HepG2 (cell line): Measurements from ENCODE around the gene LBR. TPM values are rescaled to one million over a fixed set of nuclear protein-coding genes. Genes with fewer than 3 reads are reported as not detected.
A peak's percentile ranks its signal among the peaks of the same experiment; 100 is the strongest.

ENCODE experiments used
- CREB1 ChIP-seq, 2 experiments: fragments of 450-650 bp in 1 of 2; IDR thresholded peaks; 2 replicates each; pipeline ENCODE4 v1.6.1; 2016 to 2017; ENCODE audit warnings: control low read depth in 1 of 2, mild to moderate bottlenecking in 1 of 2, missing compliant biosample characterization in 1 of 2, missing genetic modification characterization in 1 of 2
- FOXA1 ChIP-seq, 2 experiments: fragments of 450-650 bp in 1 of 2; sonication (generic) in 1 of 2; formaldehyde crosslinking in 1 of 2; IDR thresholded peaks; 2 replicates each; pipeline versions ENCODE4 v1.4.0 to v1.6.1; 2016 to 2020; ENCODE audit warnings: missing genetic modification reagents in 1 of 2
- HNF1A ChIP-seq, 2 experiments: sonication (generic) in 1 of 2; formaldehyde crosslinking in 1 of 2; IDR thresholded peaks; 2 replicates each; pipeline versions ENCODE4 v1.4.0 to v1.6.1; 2016 to 2020; ENCODE audit warnings: borderline replicate concordance in 1 of 2, low read depth in 1 of 2, mild to moderate bottlenecking in 1 of 2, missing genetic modification reagents in 1 of 2
- KMT2B ChIP-seq: IDR thresholded peaks from 2 replicates; pipeline ENCODE4 v1.6.1; 2016; ENCODE audit warnings: missing genetic modification reagents, missing compliant biosample characterization
- NCOR1 ChIP-seq: fragments of 200-600 bp; sonication (generic); IDR thresholded peaks from 2 replicates; pipeline ENCODE4 v1.7.0; 2017; ENCODE audit warnings: antibody characterized with exemption, low read length, borderline replicate concordance
- NFKB2 ChIP-seq: sonication (generic); formaldehyde crosslinking; IDR thresholded peaks from 2 replicates; pipeline ENCODE4 v1.4.0; 2020; ENCODE audit warnings: missing genetic modification reagents, borderline replicate concordance
- SOX5 ChIP-seq: IDR thresholded peaks from 2 replicates; pipeline ENCODE4 v1.6.1; 2016; ENCODE audit warnings: borderline replicate concordance
- ZBTB40 ChIP-seq, 2 experiments: fragments of 450-650 bp in 1 of 2; sonication (generic) in 1 of 2; formaldehyde crosslinking in 1 of 2; IDR thresholded peaks; 2 replicates each; pipeline versions ENCODE4 v1.6.1 to v1.8.0; 2016 to 2022; ENCODE audit warnings: antibody characterized with exemption in 1 of 2, mild to moderate bottlenecking in 1 of 2, missing genetic modification reagents in 1 of 2
- ZFY ChIP-seq: sonication (generic); formaldehyde crosslinking; IDR thresholded peaks from 2 replicates; pipeline ENCODE4 v1.4.0; 2020; ENCODE audit warnings: missing genetic modification reagents
- ZKSCAN1 ChIP-seq: fragments of 150-350 bp; IDR thresholded peaks from 2 replicates; pipeline ENCODE4 v1.6.1; 2014; ENCODE audit warnings: low read length
- ZNF329 ChIP-seq: sonication (generic); formaldehyde crosslinking; IDR thresholded peaks from 2 replicates; pipeline ENCODE4 v1.9.0; 2021; ENCODE audit warnings: low read depth, mild to moderate bottlenecking, missing genetic modification reagents
- ZNF337 ChIP-seq: sonication (generic); formaldehyde crosslinking; IDR thresholded peaks from 2 replicates; pipeline ENCODE4 v1.5.1; 2020; ENCODE audit warnings: missing genetic modification reagents, low read depth, mild to moderate bottlenecking, borderline replicate concordance
- polyA plus RNA-seq, 8 experiments: library from polyadenylated mRNA; depleted of rRNA in 3 of 8; stranded (reverse) in 7 of 8; unstranded in 1 of 8; fragments of >200 nt; fragmentation: Illumina TruSeq in 4 of 8; extraction: Trizol in 4 of 8; gene quantifications; 2 replicates each; pipeline versions ENCODE4 v1.2.1 to v1.2.3, GENCODE V29; 2011 to 2016; ENCODE audit warnings: low read depth in 4 of 8, missing spikeins in 1 of 8, mixed read lengths in 1 of 8; ENCODE audit not compliant: insufficient read depth in 1 of 8
- total RNA-seq, 5 experiments: library from RNA; depleted of rRNA; stranded (reverse); fragments of >200 nt; fragmentation: Illumina TruSeq; extraction: Trizol; gene quantifications; 2 replicates each; pipeline ENCODE4 v1.2.3, GENCODE V29; 2016; ENCODE audit warnings: low read depth in 1 of 5

Gene LBR
- total and polyA plus RNA-seq, 2 of the 13 experiments (the other 11 are each of a cell fraction or from before 2014, with no cell fraction given) = 38.9 to 76.7 TPM

DNA sequence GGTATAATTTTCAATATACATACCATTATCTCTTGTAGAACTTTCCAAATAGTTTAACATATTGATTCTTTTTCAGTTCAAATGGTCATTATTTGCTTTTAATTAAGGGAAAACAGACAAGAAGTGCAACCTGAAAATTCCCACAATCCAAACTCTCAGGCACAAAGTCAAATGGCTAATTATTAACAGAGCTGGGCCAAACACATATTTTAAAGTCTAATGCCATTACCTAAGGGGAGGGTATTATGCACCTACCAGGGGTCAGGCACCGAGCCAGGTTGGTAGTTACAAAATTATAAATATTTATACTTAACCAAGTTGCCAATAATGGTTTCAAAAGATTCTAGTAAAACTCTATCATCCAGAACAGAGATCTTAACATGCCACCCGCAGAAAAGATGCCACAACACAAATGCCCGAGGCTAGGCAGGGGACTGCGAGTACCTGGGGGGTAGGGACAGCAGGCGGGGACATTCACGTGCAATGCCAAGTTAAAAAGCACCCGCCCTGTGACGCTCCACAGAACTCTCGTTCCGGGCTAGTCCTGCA is 15.0 kb downstream of the LBR start (continued):
- peak; percentile 92 for TF ChIP-seq HNF1A (IDR thresholded peaks at IDR 0.05; ENCODE audit: low read depth)
- peak; percentile 69; the same call in 1 of the 2 replicates for TF ChIP-seq HNF1A (CRISPR knock-in tag; IDR thresholded peaks at IDR 0.05; ENCODE audit: borderline replicate concordance)
- TF ChIP-seq FOXA1 (IDR thresholded peaks at IDR 0.05) = 0 out of 2 replicates have a peak, but pooled peaks have one; percentile 36
- TF ChIP-seq FOXA1 (CRISPR knock-in tag; IDR thresholded peaks at IDR 0.05) = no peak
- TF ChIP-seq ZBTB40 (IDR thresholded peaks at IDR 0.05) = no peak
- no peak for TF ChIP-seq ZBTB40 (CRISPR knock-in tag; IDR thresholded peaks at IDR 0.05)
- no peak for TF ChIP-seq NFKB2
- TF ChIP-seq ZKSCAN1 = no peak
- 0 out of 2 replicates have a peak, but pooled peaks have one; percentile 60 for TF ChIP-seq SOX5 (CRISPR knock-in tag)
- TF ChIP-seq ZFY = no peak
- TF ChIP-seq KMT2B = no peak
- TF ChIP-seq ZNF329 = no peak
- no peak for TF ChIP-seq CREB1 (IDR thresholded peaks at IDR 0.05)
- peak; percentile 32; the same call in 1 of the 2 replicates for TF ChIP-seq CREB1 (CRISPR knock-in tag; IDR thresholded peaks at IDR 0.05)
- 0 out of 2 replicates have a peak, but pooled peaks have one; percentile 32 for TF ChIP-seq ZNF337
- peak; percentile 76; the same call in 1 of the 2 replicates for TF ChIP-seq NCOR1
